ENCODE results near the gene UTP11. TPM values are rescaled to one million over a fixed set of nuclear protein-coding genes. Genes with fewer than 3 reads are reported as not detected.
"Not testable (repeated sequence)": the region's sequence is repeated elsewhere in the genome, so short reads cannot be mapped to it uniquely, and the experiment has no call there.

The UTP11 gene
- 10 to 100 TPM; 39.0 to 39.5 TPM for total RNA-seq

GRCh38 chr1:38012363-38013226 lies at the start of gene UTP11:
TSS of gene UTP11 (plus strand) at chr1:38012734. CDS start at chr1:38012803, 69 bp downstream.
- H3K4me1 Mint-ChIP-seq (ENCODE audit: low read depth) = peaks cover 55% of the 10 kb centered on the region

GRCh38 chr1:37964106-37964505 lies 48.4 kb upstream of the UTP11 start:
- H3K4me3 Mint-ChIP-seq; DNase-seq; CTCF ChIA-PET; H3K27ac Mint-ChIP-seq; POLR2A ChIA-PET; H3K27me3 Mint-ChIP-seq (ENCODE audit: low read depth); ATAC-seq; H3K9me3 Mint-ChIP-seq (ENCODE audit: insufficient read depth); H3K4me1 Mint-ChIP-seq (ENCODE audit: low read depth): not testable (repeated sequence)
- peaks cover 46% of the 10 kb centered on the region for H3K36me3 Mint-ChIP-seq (ENCODE audit: low read depth)

More at GRCh38 chr1:38012363-38013226, at the start of gene UTP11:
- ChIA-PET CTCF (interaction anchor here (0.6 to 16.1 kb wide), 7 partner anchors 10 to 153 kb away, joined by 4 to 215 read pairs (median 13); partner anchors contain the start of genes MTF1 and SF3A3), POLR2A (interaction anchor here (0.6 to 2.3 kb wide), 8 partner anchors 9 to 533 kb away, joined by 3 to 11 read pairs (median 4); partner anchors contain the start of gene SF3A3)
- DNase-seq (peak; percentile 96), ATAC-seq (peak; percentile 92)
- peaks cover 25% of the 10 kb centered on the region for H3K36me3 Mint-ChIP-seq (ENCODE audit: low read depth)
- no peaks in the 10 kb centered on the region for H3K9me3 Mint-ChIP-seq (ENCODE audit: insufficient read depth)
- peak within 1 kb of the TSS; percentile 98 for H3K4me3 Mint-ChIP-seq
- peak within 1 kb of the TSS; percentile 97 for H3K27ac Mint-ChIP-seq
- no peaks in the 10 kb centered on the region for H3K27me3 Mint-ChIP-seq (ENCODE audit: low read depth)

- Mint-ChIP-seq H3K27me3 (ENCODE audit: low read depth) (no peaks in the 10 kb centered on the region), H3K4me1 (ENCODE audit: low read depth) (no peaks in the 10 kb centered on the region), H3K4me3 (no peak overlapping the region), H3K27ac (no peak overlapping the region), H3K9me3 (ENCODE audit: insufficient read depth) (no peaks in the 10 kb centered on the region), H3K36me3 (ENCODE audit: low read depth) (peaks cover 50% of the 10 kb centered on the region)
- DNase-seq (no peak), ATAC-seq (no peak)
- CTCF ChIA-PET = no interaction called here
- POLR2A ChIA-PET = no interaction called here
Observed at GRCh38 chr1:37965301-37965700, 47.2 kb upstream of the UTP11 start.

GRCh38 chr1:37973684-37974083 lies 38.9 kb upstream of the UTP11 start:
- H3K27ac Mint-ChIP-seq; H3K27me3 Mint-ChIP-seq (ENCODE audit: low read depth); H3K9me3 Mint-ChIP-seq (ENCODE audit: insufficient read depth); ATAC-seq; DNase-seq; CTCF ChIA-PET; H3K4me1 Mint-ChIP-seq (ENCODE audit: low read depth); H3K4me3 Mint-ChIP-seq; POLR2A ChIA-PET: not testable (repeated sequence)
- H3K36me3 Mint-ChIP-seq (ENCODE audit: low read depth) = peaks cover 79% of the 10 kb centered on the region

- Mint-ChIP-seq H3K9me3 (ENCODE audit: insufficient read depth) (no peaks in the 10 kb centered on the region), H3K36me3 (ENCODE audit: low read depth) (peaks cover 79% of the 10 kb centered on the region), H3K27me3 (ENCODE audit: low read depth) (no peaks in the 10 kb centered on the region), H3K27ac (no peak overlapping the region), H3K4me3 (no peak overlapping the region), H3K4me1 (ENCODE audit: low read depth) (peaks cover 6% of the 10 kb centered on the region)
- DNase-seq (no peak), ATAC-seq (no peak)
- ChIA-PET POLR2A (no interaction called here), CTCF (interaction anchor here (0.9 to 1.4 kb wide), 3 partner anchors 85 to 93 kb away, joined by 3 to 4 read pairs (median 3); no protein-coding TSS in a partner anchor)
Observed at GRCh38 chr1:37974567-37974966, 38.0 kb upstream of the UTP11 start.

- H3K27me3 Mint-ChIP-seq (ENCODE audit: low read depth); DNase-seq; ATAC-seq; POLR2A ChIA-PET; H3K27ac Mint-ChIP-seq; H3K9me3 Mint-ChIP-seq (ENCODE audit: insufficient read depth); H3K4me3 Mint-ChIP-seq; H3K4me1 Mint-ChIP-seq (ENCODE audit: low read depth): not testable (repeated sequence)
- H3K36me3 Mint-ChIP-seq (ENCODE audit: low read depth) = peaks cover 79% of the 10 kb centered on the region
- CTCF ChIA-PET = interaction anchor here (0.8 to 1.9 kb wide), 6 partner anchors 26 to 115 kb away, joined by 3 to 8 read pairs (median 3); partner anchors contain the start of gene MTF1
Observed at GRCh38 chr1:37975083-37975482, 37.5 kb upstream of the UTP11 start.

- H3K27me3 Mint-ChIP-seq (ENCODE audit: low read depth) = no peaks in the 10 kb centered on the region
- no peak overlapping the region for H3K27ac Mint-ChIP-seq
- peaks cover 2% of the 10 kb centered on the region for H3K4me1 Mint-ChIP-seq (ENCODE audit: low read depth)
- no peaks in the 10 kb centered on the region for H3K9me3 Mint-ChIP-seq (ENCODE audit: insufficient read depth)
- POLR2A ChIA-PET = no interaction called here
- no peak for DNase-seq
- CTCF ChIA-PET = no interaction called here
- no peak overlapping the region for H3K4me3 Mint-ChIP-seq
- ATAC-seq = no peak
- H3K36me3 Mint-ChIP-seq (ENCODE audit: low read depth) = peaks cover 69% of the 10 kb centered on the region
Observed at GRCh38 chr1:37978541-37978940, 34.0 kb upstream of the UTP11 start.

- no peak overlapping the region for H3K27ac Mint-ChIP-seq
- peaks cover 12% of the 10 kb centered on the region for H3K4me1 Mint-ChIP-seq (ENCODE audit: low read depth)
- no peak overlapping the region for H3K4me3 Mint-ChIP-seq
- peaks cover 64% of the 10 kb centered on the region for H3K36me3 Mint-ChIP-seq (ENCODE audit: low read depth)
- ChIA-PET POLR2A (no interaction called here), CTCF (no interaction called here)
- no peaks in the 10 kb centered on the region for H3K9me3 Mint-ChIP-seq (ENCODE audit: insufficient read depth)
- DNase-seq (no peak), ATAC-seq (no peak)
- no peaks in the 10 kb centered on the region for H3K27me3 Mint-ChIP-seq (ENCODE audit: low read depth)
Observed at GRCh38 chr1:37983546-37983945, 29.0 kb upstream of the UTP11 start.

- ATAC-seq (no peak), DNase-seq (no peak)
- ChIA-PET CTCF (interaction anchor here (1.3 kb wide), 1 partner anchor 56 kb away, joined by 3 read pairs; no protein-coding TSS in a partner anchor), POLR2A (no interaction called here)
- Mint-ChIP-seq H3K9me3 (ENCODE audit: insufficient read depth) (no peaks in the 10 kb centered on the region), H3K4me1 (ENCODE audit: low read depth) (peaks cover 23% of the 10 kb centered on the region), H3K4me3 (peak overlapping the region; percentile 95), H3K27me3 (ENCODE audit: low read depth) (no peaks in the 10 kb centered on the region), H3K27ac (no peak overlapping the region), H3K36me3 (ENCODE audit: low read depth) (peaks cover 37% of the 10 kb centered on the region)
Observed at GRCh38 chr1:37987679-37988078, 24.9 kb upstream of the UTP11 start.

- ATAC-seq = peak; percentile 60
- Mint-ChIP-seq H3K4me3 (peak overlapping the region; percentile 95), H3K36me3 (ENCODE audit: low read depth) (peaks cover 30% of the 10 kb centered on the region), H3K27me3 (ENCODE audit: low read depth) (no peaks in the 10 kb centered on the region), H3K4me1 (ENCODE audit: low read depth) (peaks cover 26% of the 10 kb centered on the region), H3K9me3 (ENCODE audit: insufficient read depth) (no peaks in the 10 kb centered on the region), H3K27ac (peak overlapping the region; percentile 90)
- ChIA-PET CTCF (interaction anchor here (0.7 to 9.7 kb wide), 12 partner anchors 11 to 181 kb away, joined by 3 to 215 read pairs (median 5); partner anchors contain the start of genes C1orf122, INPP5B, UTP11 and YRDC), POLR2A (interaction anchor here (0.6 to 2.1 kb wide), 9 partner anchors 11 to 299 kb away, joined by 3 to 12 read pairs (median 3); partner anchors contain the start of gene UTP11)
- peak; percentile 59 for DNase-seq
Observed at GRCh38 chr1:37989361-37989930, 23.1 kb upstream of the UTP11 start.

- H3K4me1 Mint-ChIP-seq (ENCODE audit: low read depth) = peaks cover 49% of the 10 kb centered on the region
- ChIA-PET CTCF (interaction anchor here (3.6 to 9.7 kb wide), 2 partner anchors 8 to 21 kb away, joined by 11 to 215 read pairs; partner anchors contain the start of gene UTP11), POLR2A (interaction anchor here (1.7 to 4.4 kb wide), 2 partner anchors 9 to 14 kb away, joined by 11 to 24 read pairs; no protein-coding TSS in a partner anchor)
- H3K36me3 Mint-ChIP-seq (ENCODE audit: low read depth) = peaks cover 21% of the 10 kb centered on the region
- DNase-seq (peak; percentile 48), ATAC-seq (peak; percentile 4)
- H3K27ac Mint-ChIP-seq = peak overlapping the region; percentile 89
- no peaks in the 10 kb centered on the region for H3K27me3 Mint-ChIP-seq (ENCODE audit: low read depth)
- peak overlapping the region; percentile 64 for H3K4me3 Mint-ChIP-seq
- no peaks in the 10 kb centered on the region for H3K9me3 Mint-ChIP-seq (ENCODE audit: insufficient read depth)
Observed at GRCh38 chr1:37994886-37995566, 17.5 kb upstream of the UTP11 start.
